ENCODE data around the gene ITPR2. TPM values are rescaled to one million over a fixed set of nuclear protein-coding genes. Genes with fewer than 3 reads are reported as not detected.
A peak's percentile ranks its signal among the peaks of the same experiment; 100 is the strongest.

ITPR2 gene
- total RNA-seq, 2 experiments from 2014 or later, result 28.8 to 29.9 TPM

- Histone ChIP-seq H3K36me3 (ENCODE audit: insufficient read depth, low read length) (peaks cover 4% of the 10 kb centered on the region), H3K27ac (ENCODE audit: low read depth in 1 of 2, low read length in 2 of 2) (no peak overlapping the region), H3K4me3 (ENCODE audit: low read length) (no peak overlapping the region), H3K4me1 (ENCODE audit: insufficient read depth, low read length) (no peaks in the 10 kb centered on the region), H3K9me3 (ENCODE audit: control insufficient read depth in 1 of 2, insufficient read depth in 1 of 2, low read length in 2 of 2) (no peaks in the 10 kb centered on the region), H3K27me3 (ENCODE audit: control insufficient read depth in 1 of 2, insufficient read depth in 2 of 2, low read length in 2 of 2) (no peaks in the 10 kb centered on the region)
- DNase-seq (no peak), ATAC-seq (ENCODE audit: poor library complexity) (no peak)
- no peaks in the 10 kb centered on the region for H3K9me3 Mint-ChIP-seq
- H3K4me3 Mint-ChIP-seq, result no peak overlapping the region
- intact Hi-C loops (cut with DNase I, micrococcal nuclease), result no loop called here
- H3K4me1 Mint-ChIP-seq (ENCODE audit: low read depth), result no peaks in the 10 kb centered on the region
- H3K27me3 Mint-ChIP-seq, result no peaks in the 10 kb centered on the region
- peaks cover 15% of the 10 kb centered on the region for H3K36me3 Mint-ChIP-seq (ENCODE audit: low read depth)
- CTCF ChIA-PET, result no interaction called here
- no peak for TF ChIP-seq CTCF (IDR thresholded peaks at IDR 0.05)
- H3K27ac Mint-ChIP-seq, result no peak overlapping the region
- POLR2A ChIA-PET, result no interaction called here
These were observed 128.8 kb downstream of the ITPR2 start for GRCh38 chr12:26704214-26704613.

- H3K36me3 ChIP-seq (ENCODE audit: insufficient read depth, low read length), result peaks cover 11% of the 10 kb centered on the region
- no peaks in the 10 kb centered on the region for H3K4me1 ChIP-seq (ENCODE audit: insufficient read depth, low read length)
- Mint-ChIP-seq H3K4me3 (no peak overlapping the region), H3K4me1 (ENCODE audit: low read depth) (no peaks in the 10 kb centered on the region), H3K9me3 (no peaks in the 10 kb centered on the region), H3K27me3 (no peaks in the 10 kb centered on the region), H3K27ac (no peak overlapping the region), H3K36me3 (ENCODE audit: low read depth) (peaks cover 15% of the 10 kb centered on the region)
- DNase-seq (no peak), ATAC-seq (ENCODE audit: poor library complexity) (no peak)
- ChIA-PET CTCF (no interaction called here), POLR2A (no interaction called here)
- TF ChIP-seq CTCF (IDR thresholded peaks at IDR 0.05), result no peak
- no peak overlapping the region for H3K27ac ChIP-seq (ENCODE audit: low read depth in 1 of 2, low read length in 2 of 2)
- intact Hi-C loops (cut with DNase I, micrococcal nuclease), result no loop called here
- H3K9me3 ChIP-seq (ENCODE audit: control insufficient read depth in 1 of 2, insufficient read depth in 1 of 2, low read length in 2 of 2), result no peaks in the 10 kb centered on the region
- no peaks in the 10 kb centered on the region for H3K27me3 ChIP-seq (ENCODE audit: control insufficient read depth in 1 of 2, insufficient read depth in 2 of 2, low read length in 2 of 2)
- H3K4me3 ChIP-seq (ENCODE audit: low read length), result no peak overlapping the region
These were observed 130.3 kb downstream of the ITPR2 start for GRCh38 chr12:26702741-26703140.

- intact Hi-C loops (cut with DNase I, micrococcal nuclease), result loop anchor here (1.0 to 2.0 kb wide), 2 partner anchors 582 to 605 kb away; no protein-coding TSS in a partner anchor
- Mint-ChIP-seq H3K9me3 (no peaks in the 10 kb centered on the region), H3K27ac (no peak overlapping the region), H3K4me1 (ENCODE audit: low read depth) (no peaks in the 10 kb centered on the region), H3K4me3 (no peak overlapping the region), H3K27me3 (no peaks in the 10 kb centered on the region), H3K36me3 (ENCODE audit: low read depth) (peaks cover 25% of the 10 kb centered on the region)
- peaks cover 13% of the 10 kb centered on the region for H3K36me3 ChIP-seq (ENCODE audit: insufficient read depth, low read length)
- H3K4me1 ChIP-seq (ENCODE audit: insufficient read depth, low read length), result no peaks in the 10 kb centered on the region
- H3K4me3 ChIP-seq (ENCODE audit: low read length), result no peak overlapping the region
- H3K27ac ChIP-seq (ENCODE audit: low read depth in 1 of 2, low read length in 2 of 2), result no peak overlapping the region
- TF ChIP-seq CTCF (IDR thresholded peaks at IDR 0.05), result peak; percentile 61
- CTCF ChIA-PET, result no interaction called here
- peak in 3 of 14 experiments; percentile 40 to 48 (median 44) for DNase-seq
- no peaks in the 10 kb centered on the region for H3K27me3 ChIP-seq (ENCODE audit: control insufficient read depth in 1 of 2, insufficient read depth in 2 of 2, low read length in 2 of 2)
- H3K9me3 ChIP-seq (ENCODE audit: control insufficient read depth in 1 of 2, insufficient read depth in 1 of 2, low read length in 2 of 2), result no peaks in the 10 kb centered on the region
- ATAC-seq (ENCODE audit: poor library complexity), result no peak
- POLR2A ChIA-PET, result interaction anchor here (1.0 kb wide), 1 partner anchor 131 kb away, joined by 5 read pairs; the partner anchor contains the start of gene ITPR2
These were observed 131.3 kb downstream of the ITPR2 start for GRCh38 chr12:26701604-26702215.
